Measurements from ENCODE around the gene SAMM50.

GRCh38 chr22:43953988-43954785 is 1.1 kb upstream of the SAMM50 start:
- TF ChIP-seq POLR2A (IDR thresholded peaks at IDR 0.05) (no peak), CTCF (IDR thresholded peaks at IDR 0.05) (no peak), EP300 (IDR thresholded peaks at IDR 0.05) (no peak)
